ENCODE results near the gene PTPRJ. TPM values are rescaled to one million over a fixed set of nuclear protein-coding genes. Genes with fewer than 3 reads are reported as not detected.

The PTPRJ gene
- total and polyA plus RNA-seq, 2 of the 13 experiments (the other 11 are each of a cell fraction or from before 2014, with no cell fraction given): 1.0 to 1.2 TPM

DNA sequence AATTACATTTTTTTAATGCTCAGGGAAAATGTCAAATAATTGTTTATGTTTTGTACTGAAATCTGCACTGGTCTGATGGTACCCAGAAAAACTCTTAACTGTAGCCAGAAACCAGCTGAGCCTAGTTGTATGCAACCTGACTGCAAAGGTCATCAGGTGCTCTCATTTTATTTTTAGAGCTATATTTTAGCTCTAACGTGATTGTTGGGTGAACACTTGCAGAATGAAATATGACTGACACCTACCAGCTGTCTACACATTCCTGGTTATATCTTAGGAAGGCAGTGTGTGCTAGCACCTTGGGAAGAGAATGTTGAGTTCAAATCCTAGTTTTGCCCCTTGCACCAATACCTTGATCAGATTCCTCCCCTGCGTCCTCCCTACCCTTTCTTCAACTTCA is 23.6 kb downstream of the PTPRJ start (continued):
- TF ChIP-seq HNRNPK (IDR thresholded peaks at IDR 0.05; ENCODE audit: low read depth, low read length, poor library complexity, severe bottlenecking) (no peak), ZNF569 (CRISPR knock-in tag; IDR thresholded peaks at IDR 0.05; ENCODE audit: borderline replicate concordance) (no peak)

DNA sequence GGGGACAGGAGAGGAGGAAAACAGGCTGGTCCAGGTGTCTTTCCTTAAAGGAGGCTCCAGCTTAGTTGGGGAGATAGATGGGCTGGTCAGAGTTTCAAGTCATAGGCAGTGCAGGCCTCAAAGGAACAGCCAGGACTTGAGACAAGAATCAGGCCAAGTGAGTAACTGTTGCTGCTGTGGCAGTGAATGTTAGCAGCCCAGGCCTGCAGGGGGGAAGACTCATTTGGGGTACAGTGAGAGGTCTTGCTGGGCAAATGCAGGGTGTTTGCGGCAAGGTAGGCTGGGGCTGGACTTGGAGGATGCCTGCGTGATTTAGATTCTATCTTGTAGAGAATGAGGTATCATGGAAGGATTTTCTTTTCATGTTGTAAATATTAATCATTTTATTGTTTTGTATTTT is 24.1 kb downstream of the PTPRJ start:
- Histone ChIP-seq H3K4me1 (ENCODE audit: insufficient read depth, low read length) (peaks cover 49% of the 10 kb centered on the region), H2AFZ (ENCODE audit: low read length) (no peak overlapping the region), H3K9me3 (ENCODE audit: low read length) (no peaks in the 10 kb centered on the region), H3K4me2 (ENCODE audit: low read depth, low read length) (no peak overlapping the region), H3K9ac (ENCODE audit: insufficient read depth, low read depth, low read length) (no peak overlapping the region), H3K27me3 (ENCODE audit: control insufficient read depth in 1 of 2, insufficient read depth in 2 of 2, low read length in 2 of 2) (no peaks in the 10 kb centered on the region), H4K20me1 (ENCODE audit: insufficient read depth, low read length) (no peaks in the 10 kb centered on the region), H3K4me3 (replicated peaks in 1 of 3; ENCODE audit: insufficient read depth in 1 of 3, low read depth in 2 of 3, low read length in 3 of 3) (no peak overlapping the region), H3K27ac (ENCODE audit: extremely low read length, insufficient read depth, low read length) (no peak overlapping the region), H3K36me3 (replicated peaks in 1 of 2; ENCODE audit: control insufficient read depth in 1 of 2, insufficient read depth in 2 of 2, low read length in 2 of 2) (no peaks in the 10 kb centered on the region), H3K79me2 (ENCODE audit: insufficient read depth, low read length) (no peaks in the 10 kb centered on the region)
- BruUV-seq (replicated peaks): no TSS peak
- FAIRE-seq (no peak), ATAC-seq (no peak), DNase-seq (ENCODE audit: low spot score) (no peak)
- intact Hi-C loops (cut with micrococcal nuclease; ENCODE audit: unreplicated experiment): no loop called here
- 59% methylated on average over 2 of the region's 2 CpGs for WGBS (ENCODE audit: low lambda C conversion rate)
- no peak for TF ChIP-seq PCBP2 (optimal IDR thresholded peaks at IDR 0.05; ENCODE audit: low read depth, low read length, poor library complexity, severe bottlenecking)
- TF ChIP-seq U2AF2 (IDR thresholded peaks at IDR 0.05; ENCODE audit: low read depth, low read length): no peak
- TF ChIP-seq EED (CRISPR knock-in tag; IDR thresholded peaks at IDR 0.05): no peak
- no peak for TF ChIP-seq SOX13 (IDR thresholded peaks at IDR 0.05)
- TF ChIP-seq SOX13 (CRISPR knock-in tag; conservative IDR thresholded peaks at IDR 0.05 in 1 of 2, IDR thresholded peaks at IDR 0.05 in 1 of 2): no peak
- TF ChIP-seq NKX3-1 (CRISPR knock-in tag; IDR thresholded peaks at IDR 0.05): no peak
- no peak for TF ChIP-seq SIN3A (IDR thresholded peaks at IDR 0.05; ENCODE audit: borderline replicate concordance, low read depth, low read length)
- no peak for TF ChIP-seq SRSF9 (IDR thresholded peaks at IDR 0.05; ENCODE audit: borderline replicate concordance, insufficient read depth, low read depth, low read length, poor library complexity, severe bottlenecking)
- TF ChIP-seq NFE2L1 (CRISPR knock-in tag; IDR thresholded peaks at IDR 0.05; ENCODE audit: borderline replicate concordance): no peak
- TF ChIP-seq MTA1 (CRISPR knock-in tag; IDR thresholded peaks at IDR 0.05; ENCODE audit: borderline replicate concordance): no peak
- TF ChIP-seq PBX2 (CRISPR knock-in tag; IDR thresholded peaks at IDR 0.05): no peak
- TF ChIP-seq TARDBP (CRISPR knock-in tag; IDR thresholded peaks at IDR 0.05): no peak
- TF ChIP-seq GABPB1 (CRISPR knock-in tag; IDR thresholded peaks at IDR 0.05): no peak
- no peak for TF ChIP-seq ZNF101 (CRISPR knock-in tag; IDR thresholded peaks at IDR 0.05; ENCODE audit: borderline replicate concordance, low read depth)
- no peak for TF ChIP-seq KLF11 (CRISPR knock-in tag; IDR thresholded peaks at IDR 0.05)
- no peak for TF ChIP-seq NRL (CRISPR knock-in tag; IDR thresholded peaks at IDR 0.05; ENCODE audit: borderline replicate concordance)
- TF ChIP-seq ZNF704 (CRISPR knock-in tag; IDR thresholded peaks at IDR 0.05; ENCODE audit: borderline replicate concordance): no peak
- no peak for TF ChIP-seq HOXA9 (CRISPR knock-in tag; IDR thresholded peaks at IDR 0.05; ENCODE audit: borderline replicate concordance)
- TF ChIP-seq KLF13 (CRISPR knock-in tag; IDR thresholded peaks at IDR 0.05): no peak
- no peak for TF ChIP-seq MYC (CRISPR knock-in tag; IDR thresholded peaks at IDR 0.05; ENCODE audit: borderline replicate concordance)
- CTCF ChIA-PET (ENCODE audit: low intra/inter-chr PET ratio, low total read pairs): no interaction called here
- POLR2A ChIA-PET: no interaction called here
- in situ Hi-C loops (cut with HindIII; ENCODE audit: extremely low pct_ligation_motif_present, low pct_unique_long_range_greater_than_20kb): no loop called here
